Kidney tubule cell (primary cell): Measurements from ENCODE around the gene PNMA8C.
"Not testable (repeated sequence)": the region's sequence is repeated elsewhere in the genome, so short reads cannot be mapped to it uniquely, and the experiment has no call there.

Experiments
- DNase-seq: peaks from one replicate; pipeline ENCODE4 v3.0.0-alpha.2; 2018; ENCODE audit warnings: low spot score

PNMA8C gene

DNA sequence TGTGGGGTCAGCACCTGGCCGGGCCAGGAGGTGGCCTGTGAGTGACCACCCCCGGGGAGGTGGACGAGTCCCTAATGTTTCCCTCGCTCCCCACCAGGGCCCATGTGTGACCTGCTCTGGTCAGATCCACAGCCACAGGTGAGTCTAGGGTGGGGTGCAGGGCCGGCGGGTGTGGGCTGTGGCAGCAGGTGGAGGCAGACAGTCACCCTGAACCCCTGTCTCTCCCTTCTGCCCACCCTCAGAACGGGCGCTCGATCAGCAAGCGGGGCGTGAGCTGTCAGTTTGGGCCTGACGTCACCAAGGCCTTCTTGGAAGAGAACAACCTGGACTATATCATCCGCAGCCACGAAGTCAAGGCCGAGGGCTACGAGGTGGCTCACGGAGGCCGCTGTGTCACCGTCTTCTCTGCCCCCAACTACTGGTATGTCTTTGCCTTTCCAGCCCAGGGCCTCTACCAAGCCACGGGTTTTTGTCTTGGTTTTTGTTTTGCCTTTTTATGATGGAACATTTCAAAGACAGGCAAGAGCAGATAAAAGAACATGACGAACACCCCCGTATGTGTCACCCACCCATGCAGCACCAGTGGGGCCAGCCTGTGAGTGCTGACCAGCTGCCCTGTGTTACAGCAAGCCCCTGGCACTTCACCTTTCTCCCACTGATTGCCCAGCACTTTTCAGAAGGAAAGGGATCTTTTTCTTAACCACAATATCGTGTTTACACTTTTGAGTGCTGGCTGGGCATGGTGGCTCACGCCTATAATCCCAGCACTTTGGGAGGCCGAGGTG lies 40.2 kb downstream of the PNMA8C start:
- no peak for DNase-seq

GRCh38 chr19:46387713-46388130 lies 41.0 kb downstream of the PNMA8C start:
- DNase-seq = no peak

- DNase-seq = no peak
These were observed 41.6 kb downstream of the PNMA8C start for GRCh38 chr19:46386996-46387712.

GRCh38 chr19:46386151-46386550 lies 42.6 kb downstream of the PNMA8C start:
- no peak for DNase-seq

DNA sequence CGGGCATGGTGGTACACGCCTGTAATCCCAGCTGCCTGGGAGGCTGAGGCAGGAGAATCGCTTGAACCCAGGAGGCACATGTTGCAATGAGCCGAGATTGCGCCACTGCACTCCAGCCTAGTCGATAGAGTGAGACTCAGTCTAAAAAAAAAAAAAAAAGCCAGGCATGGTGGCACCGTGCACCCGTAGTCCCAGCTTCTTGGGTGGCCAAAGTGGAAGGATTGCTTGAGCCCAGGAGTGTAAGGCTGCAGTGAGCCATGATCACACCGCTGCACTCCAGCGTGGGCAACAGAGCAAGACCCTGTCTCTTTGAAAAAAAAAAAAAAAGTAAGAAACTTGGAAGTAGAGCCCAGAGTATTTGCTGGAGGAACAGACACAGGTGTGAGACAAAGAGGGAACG lies 43.1 kb downstream of the PNMA8C start:
- no peak for DNase-seq

DNA sequence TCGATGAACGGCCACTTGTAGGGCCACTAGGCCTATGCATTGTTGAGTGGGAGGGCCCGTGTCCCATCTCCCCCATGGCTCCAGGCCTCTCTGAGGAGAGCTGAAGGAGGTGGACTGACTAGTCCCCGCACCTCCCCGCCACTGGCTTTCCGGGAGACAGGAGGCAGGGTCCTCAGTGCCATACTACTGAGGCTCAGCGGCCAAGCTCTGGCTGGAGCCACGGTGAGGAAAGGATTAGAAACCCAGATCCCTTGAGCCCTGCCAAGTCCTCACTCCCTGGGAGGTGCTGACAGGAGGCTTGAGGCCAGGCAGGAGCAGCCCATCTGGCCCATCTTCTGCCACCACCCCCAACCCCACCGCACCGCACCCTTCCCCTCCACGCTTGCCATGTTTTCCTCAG lies 44.3 kb downstream of the PNMA8C start:
- no peak for DNase-seq

DNA sequence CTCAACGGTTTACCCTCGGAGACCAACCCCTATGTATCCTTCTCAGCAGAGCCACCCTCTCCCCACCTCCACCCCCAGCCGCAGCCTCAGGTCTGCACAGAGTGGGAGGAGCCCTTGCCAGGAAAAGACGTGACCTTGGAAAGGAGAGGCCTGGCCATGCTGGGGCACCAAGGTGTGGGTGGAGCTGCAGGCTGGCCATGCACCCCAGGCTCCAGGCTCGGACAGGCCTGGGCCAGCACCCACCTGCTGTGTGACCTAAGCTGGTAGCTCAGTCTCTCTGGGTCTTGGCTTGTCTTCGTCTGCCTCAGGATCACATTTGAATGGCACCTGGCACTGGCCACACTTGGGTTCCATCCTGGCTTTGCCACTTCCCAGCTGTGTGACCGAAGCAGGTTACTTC lies 44.9 kb downstream of the PNMA8C start:
- DNase-seq = no peak

GRCh38 chr19:46383171-46383815 lies 45.4 kb downstream of the PNMA8C start:
- DNase-seq = no peak

GRCh38 chr19:46381756-46382345 lies 46.9 kb downstream of the PNMA8C start:
- DNase-seq = no peak

DNA sequence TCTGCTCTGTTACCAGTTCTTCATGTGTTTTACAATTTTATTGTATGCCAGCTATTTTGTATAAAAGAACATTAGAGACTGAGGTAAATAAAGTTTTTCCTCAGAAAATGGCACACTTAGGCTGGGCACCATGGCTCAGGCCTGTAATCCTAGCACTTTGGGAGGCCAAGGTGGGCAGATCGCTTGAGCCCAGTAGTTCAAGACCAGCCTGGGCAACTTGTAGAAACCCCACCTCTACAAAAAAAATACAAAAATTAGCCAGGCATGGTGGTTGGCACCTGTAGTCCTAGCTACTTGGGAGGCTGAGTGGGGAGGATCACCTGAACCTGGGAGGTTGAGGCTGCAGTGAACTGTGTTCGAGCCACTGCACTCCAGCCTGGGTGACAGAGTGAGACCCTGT lies 47.4 kb downstream of the PNMA8C start:
- no peak for DNase-seq

GRCh38 chr19:46380690-46381089 lies 48.0 kb downstream of the PNMA8C start:
- no peak for DNase-seq

GRCh38 chr19:46378268-46378667 lies 50.5 kb downstream of the PNMA8C start:
- DNase-seq = no peak

DNA sequence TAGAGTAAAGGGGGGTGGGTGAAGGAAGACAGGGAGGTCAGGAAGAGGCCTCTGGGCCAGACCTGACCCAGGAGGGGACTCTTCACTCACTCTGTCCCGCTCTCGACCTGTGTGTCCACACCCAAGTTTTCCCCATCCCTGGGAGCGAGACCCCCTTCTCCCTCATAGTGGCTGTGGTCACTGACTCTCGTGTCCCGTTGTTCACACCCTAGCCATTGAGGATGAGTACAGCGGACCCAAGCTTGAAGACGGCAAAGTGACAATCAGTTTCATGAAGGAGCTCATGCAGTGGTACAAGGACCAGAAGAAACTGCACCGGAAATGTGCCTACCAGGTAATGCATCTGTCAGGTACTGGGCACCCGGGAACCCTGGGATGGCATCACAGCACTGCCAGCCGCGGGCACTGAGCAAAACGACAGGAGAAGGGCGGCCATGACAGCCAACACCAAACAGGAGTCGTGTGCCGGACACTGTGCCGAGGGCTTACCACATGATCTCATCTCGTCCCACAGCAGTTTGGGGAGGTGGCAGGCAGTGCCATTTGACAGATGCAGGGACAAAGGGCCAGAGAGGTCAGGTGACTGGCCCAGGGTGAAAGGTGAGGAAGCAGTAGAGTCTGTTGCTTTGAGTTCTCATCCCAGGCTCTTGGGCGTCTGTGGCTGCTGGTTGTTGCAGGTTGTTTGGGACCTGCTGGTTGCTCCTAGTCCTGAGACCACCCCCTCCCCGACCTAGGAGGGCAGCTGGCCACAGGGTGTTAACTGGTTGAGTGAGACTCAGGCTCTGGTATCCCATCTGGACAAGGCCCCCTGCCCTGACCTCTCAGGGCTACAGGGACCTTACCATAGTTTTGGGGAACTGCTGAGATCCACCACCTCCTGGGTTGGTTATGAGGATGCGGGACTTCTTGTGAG lies 52.2 kb downstream of the PNMA8C start:
- DNase-seq = no peak

GRCh38 chr19:46375476-46376067 lies 53.2 kb downstream of the PNMA8C start:
- not testable (repeated sequence) for DNase-seq
